ENCODE data around the gene SLC25A51. TPM values are rescaled to one million over a fixed set of nuclear protein-coding genes. Genes with fewer than 3 reads are reported as not detected.
A peak's percentile ranks its signal among the peaks of the same experiment; 100 is the strongest.

SLC25A51 gene
- total RNA-seq, 6 experiments from 2014 or later, result 29.1 to 35.0 (median 32.9) TPM

DNA sequence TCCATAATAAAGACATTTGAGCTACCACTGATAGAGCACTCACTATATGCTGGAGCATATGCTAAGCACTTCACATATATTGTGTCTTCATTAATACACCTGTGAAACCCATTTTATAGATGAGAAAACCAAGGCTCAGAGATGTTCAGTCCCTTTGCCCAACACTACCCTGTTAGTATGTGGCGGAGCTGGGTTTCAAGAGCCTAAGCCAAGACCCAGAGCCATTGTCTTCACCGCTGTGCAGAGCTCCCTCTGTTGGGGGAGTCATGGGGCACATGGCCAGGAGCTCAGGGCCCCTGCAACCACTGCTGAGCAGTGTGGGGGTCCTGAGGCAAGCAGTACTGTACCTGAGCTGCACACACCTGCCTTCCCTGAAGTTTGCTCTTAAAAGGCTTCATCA lies 37.3 kb upstream of the SLC25A51 start:
- no peaks in the 10 kb centered on the region for H3K9me3 Mint-ChIP-seq
- peaks cover 92% of the 10 kb centered on the region for H3K4me1 Mint-ChIP-seq (ENCODE audit: low read depth)
- TF ChIP-seq CTCF (IDR thresholded peaks at IDR 0.05), result peak; percentile 26; the same call in 1 of the 2 replicates

DNA sequence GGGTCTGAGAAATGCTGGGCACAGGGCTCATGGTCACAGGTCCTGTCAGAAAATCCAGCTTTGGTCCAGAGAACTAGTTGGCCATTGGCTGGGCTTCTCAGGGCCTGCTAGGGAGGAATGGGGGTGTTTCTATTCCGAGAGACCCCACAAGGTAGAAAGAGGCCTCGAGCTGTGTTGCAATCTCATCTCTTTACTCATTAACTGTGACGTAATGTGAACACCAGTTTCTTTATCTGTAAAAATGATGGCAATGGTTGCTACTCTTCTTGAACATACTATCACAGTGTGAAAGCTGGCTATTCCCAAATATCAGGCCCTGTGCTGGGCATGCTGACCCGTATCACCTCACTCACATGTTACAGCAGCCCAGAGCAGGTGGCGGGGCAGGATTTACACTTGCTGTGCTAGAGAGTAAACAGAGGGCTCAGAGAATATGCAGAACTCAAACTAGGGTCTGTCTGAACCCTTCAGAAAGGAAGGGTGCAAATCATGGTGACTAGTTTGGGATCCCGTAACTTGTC lies 35.7 kb upstream of the SLC25A51 start:
- peak overlapping the region; percentile 76 for H3K4me3 Mint-ChIP-seq
- TF ChIP-seq CTCF (IDR thresholded peaks at IDR 0.05), result no peak
- H3K27me3 Mint-ChIP-seq (ENCODE audit: insufficient read depth), result peaks cover 11% of the 10 kb centered on the region
- peaks cover 4% of the 10 kb centered on the region; the same call in 1 of the 2 replicates for H3K36me3 Mint-ChIP-seq (ENCODE audit: low read depth)
- H3K27ac Mint-ChIP-seq, result peak overlapping the region; percentile 96
- H3K9me3 Mint-ChIP-seq, result no peaks in the 10 kb centered on the region
- no peak for DNase-seq
- H3K4me1 Mint-ChIP-seq (ENCODE audit: low read depth), result peaks cover 90% of the 10 kb centered on the region

More for the DNA sequence above, 37.3 kb upstream of the SLC25A51 start:
- H3K36me3 Mint-ChIP-seq (ENCODE audit: low read depth), result peaks cover 8% of the 10 kb centered on the region
- no peak overlapping the region for H3K4me3 Mint-ChIP-seq
- no peak for DNase-seq
- no peak overlapping the region for H3K27ac Mint-ChIP-seq
- H3K27me3 Mint-ChIP-seq (ENCODE audit: insufficient read depth), result peaks cover 11% of the 10 kb centered on the region

GRCh38 chr9:37938121-37938891 lies 34.4 kb upstream of the SLC25A51 start:
- H3K36me3 Mint-ChIP-seq (ENCODE audit: low read depth), result peaks cover 8% of the 10 kb centered on the region; the same call in 1 of the 2 replicates
- H3K4me3 Mint-ChIP-seq, result peak overlapping the region; percentile 76
- peaks cover 81% of the 10 kb centered on the region for H3K4me1 Mint-ChIP-seq (ENCODE audit: low read depth)

DNA sequence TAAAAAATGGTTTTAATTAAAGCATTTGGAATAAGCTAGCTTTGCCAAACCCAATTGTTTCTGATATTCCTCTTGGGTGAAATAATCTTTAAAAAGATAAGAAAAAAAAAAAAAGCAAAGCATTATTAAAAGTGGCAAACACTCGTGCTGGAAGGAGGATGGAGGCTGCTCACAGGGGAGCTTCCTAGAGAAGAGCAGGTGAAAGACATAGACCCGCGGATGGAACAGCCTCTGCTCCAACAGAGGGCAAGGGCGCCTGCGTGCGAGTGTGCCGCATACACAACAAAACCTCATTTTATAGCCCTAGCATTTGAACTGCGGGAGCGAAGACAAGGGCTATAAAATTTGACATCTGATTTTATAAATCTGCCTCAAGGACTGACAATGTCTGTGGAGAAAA lies 33.4 kb upstream of the SLC25A51 start:
- no peak for TF ChIP-seq CTCF (IDR thresholded peaks at IDR 0.05)
- no peak for DNase-seq
- H3K27ac Mint-ChIP-seq, result peak overlapping the region; percentile 96
- H3K4me1 Mint-ChIP-seq (ENCODE audit: low read depth), result peaks cover 77% of the 10 kb centered on the region
- H3K27me3 Mint-ChIP-seq (ENCODE audit: insufficient read depth), result peaks cover 11% of the 10 kb centered on the region
- H3K4me3 Mint-ChIP-seq, result peak overlapping the region; percentile 76
- no peaks in the 10 kb centered on the region for H3K9me3 Mint-ChIP-seq
- H3K36me3 Mint-ChIP-seq (ENCODE audit: low read depth), result peaks cover 12% of the 10 kb centered on the region; the same call in 1 of the 2 replicates

More at GRCh38 chr9:37938121-37938891, 34.4 kb upstream of the SLC25A51 start:
- H3K9me3 Mint-ChIP-seq, result no peaks in the 10 kb centered on the region
- TF ChIP-seq CTCF (IDR thresholded peaks at IDR 0.05), result peak; percentile 30; the same call in 1 of the 2 replicates
- peaks cover 11% of the 10 kb centered on the region for H3K27me3 Mint-ChIP-seq (ENCODE audit: insufficient read depth)
- peak; percentile 82 for DNase-seq
- peak overlapping the region; percentile 96 for H3K27ac Mint-ChIP-seq

- Mint-ChIP-seq H3K27me3 (ENCODE audit: insufficient read depth) (peaks cover 7% of the 10 kb centered on the region), H3K36me3 (ENCODE audit: low read depth) (peaks cover 9% of the 10 kb centered on the region; the same call in 1 of the 2 replicates), H3K9me3 (no peaks in the 10 kb centered on the region), H3K4me3 (peak overlapping the region; percentile 76), H3K27ac (peak overlapping the region; percentile 96), H3K4me1 (ENCODE audit: low read depth) (peaks cover 73% of the 10 kb centered on the region)
- peak; percentile 82 for DNase-seq
- TF ChIP-seq CTCF (IDR thresholded peaks at IDR 0.05), result no peak
These were observed 33.0 kb upstream of the SLC25A51 start for GRCh38 chr9:37936965-37937364.
